ENCODE results near the gene ACOT8.

Gene ACOT8

GRCh38 chr20:45888681-45889080, 31.5 kb upstream of the ACOT8 start:
- Histone ChIP-seq H3K4me2 (ENCODE audit: low read depth, low read length) (no peak overlapping the region), H3K9ac (ENCODE audit: low read length) (no peak overlapping the region), H3K27ac (ENCODE audit: low read length) (no peak overlapping the region), H3K36me3 (replicated peaks; ENCODE audit: insufficient read depth, low read length) (no peaks in the 10 kb centered on the region), H3K4me1 (ENCODE audit: low read length) (peaks cover 14% of the 10 kb centered on the region), H3F3A (ENCODE audit: insufficient read depth, low read length) (peaks cover 21% of the 10 kb centered on the region), H3K27me3 (replicated peaks; ENCODE audit: insufficient read depth, low read length) (no peaks in the 10 kb centered on the region), H3K9me3 (replicated peaks; ENCODE audit: insufficient read depth, low read length) (no peaks in the 10 kb centered on the region), H2AFZ (ENCODE audit: low read length) (no peak overlapping the region), H3K4me3 (ENCODE audit: low read length) (no peak overlapping the region), H4K20me1 (ENCODE audit: insufficient read depth, low read length) (no peaks in the 10 kb centered on the region), H3K9me2 (replicated peaks; ENCODE audit: insufficient read depth, low read length) (no peaks in the 10 kb centered on the region), H3K79me2 (ENCODE audit: low read length) (peaks cover 12% of the 10 kb centered on the region)
- DNase-seq = no peak
- TF ChIP-seq EZH2 (optimal IDR thresholded peaks at IDR 0.05; ENCODE audit: low read depth, low read length) (no peak), EZH2phosphoT487 (IDR thresholded peaks at IDR 0.05; ENCODE audit: low read length) (no peak), CTCF (IDR thresholded peaks at IDR 0.05; ENCODE audit: low read length) (no peak)

GRCh38 chr20:45887346-45887715, 30.1 kb upstream of the ACOT8 start, which contains the start of gene SPATA25:
SPATA25 (minus strand) TSS chr20:45887622; CDS start chr20:45887590, 32 bp downstream.
- no peaks in the 10 kb centered on the region for H3K36me3 ChIP-seq (replicated peaks; ENCODE audit: insufficient read depth, low read length)
- no peak within 1 kb of the TSS for H3K27ac ChIP-seq (ENCODE audit: low read length)
- no peaks in the 10 kb centered on the region for H3K9me3 ChIP-seq (replicated peaks; ENCODE audit: insufficient read depth, low read length)
- peaks cover 5% of the 10 kb centered on the region; the same call in 1 of the 2 replicates for H3K4me1 ChIP-seq (ENCODE audit: low read length)
- DNase-seq = no peak
- no peak within 1 kb of the TSS for H2AFZ ChIP-seq (ENCODE audit: low read length)
- H3K9ac ChIP-seq (ENCODE audit: low read length) = no peak within 1 kb of the TSS
- H3K9me2 ChIP-seq (replicated peaks; ENCODE audit: insufficient read depth, low read length) = no peaks in the 10 kb centered on the region
- H3K4me2 ChIP-seq (ENCODE audit: low read depth, low read length) = no peak within 1 kb of the TSS
- no peaks in the 10 kb centered on the region for H4K20me1 ChIP-seq (ENCODE audit: insufficient read depth, low read length)
- H3K27me3 ChIP-seq (replicated peaks; ENCODE audit: insufficient read depth, low read length) = no peaks in the 10 kb centered on the region
- TF ChIP-seq EZH2 (optimal IDR thresholded peaks at IDR 0.05; ENCODE audit: low read depth, low read length) = no peak
- no peak for TF ChIP-seq CTCF (IDR thresholded peaks at IDR 0.05; ENCODE audit: low read length)
- no peak for TF ChIP-seq EZH2phosphoT487 (IDR thresholded peaks at IDR 0.05; ENCODE audit: low read length)
- H3F3A ChIP-seq (ENCODE audit: insufficient read depth, low read length) = peaks cover 12% of the 10 kb centered on the region; the same call in 1 of the 2 replicates
- no peak within 1 kb of the TSS for H3K4me3 ChIP-seq (ENCODE audit: low read length)
- H3K79me2 ChIP-seq (ENCODE audit: low read length) = peaks cover 17% of the 10 kb centered on the region

- no peaks in the 10 kb centered on the region for H4K20me1 ChIP-seq (ENCODE audit: insufficient read depth, low read length)
- H3K9ac ChIP-seq (ENCODE audit: low read length) = no peak overlapping the region
- no peaks in the 10 kb centered on the region for H3K36me3 ChIP-seq (replicated peaks; ENCODE audit: insufficient read depth, low read length)
- no peak for DNase-seq
- H3K27ac ChIP-seq (ENCODE audit: low read length) = no peak overlapping the region
- no peak overlapping the region for H3K4me2 ChIP-seq (ENCODE audit: low read depth, low read length)
- H3K79me2 ChIP-seq (ENCODE audit: low read length) = peaks cover 14% of the 10 kb centered on the region
- no peak overlapping the region for H3K4me3 ChIP-seq (ENCODE audit: low read length)
- peaks cover 6% of the 10 kb centered on the region; the same call in 1 of the 2 replicates for H3F3A ChIP-seq (ENCODE audit: insufficient read depth, low read length)
- no peaks in the 10 kb centered on the region for H3K9me2 ChIP-seq (replicated peaks; ENCODE audit: insufficient read depth, low read length)
- H3K9me3 ChIP-seq (replicated peaks; ENCODE audit: insufficient read depth, low read length) = no peaks in the 10 kb centered on the region
- H3K27me3 ChIP-seq (replicated peaks; ENCODE audit: insufficient read depth, low read length) = no peaks in the 10 kb centered on the region
- H2AFZ ChIP-seq (ENCODE audit: low read length) = no peak overlapping the region
- TF ChIP-seq CTCF (IDR thresholded peaks at IDR 0.05; ENCODE audit: low read length) (no peak), EZH2 (optimal IDR thresholded peaks at IDR 0.05; ENCODE audit: low read depth, low read length) (no peak), EZH2phosphoT487 (IDR thresholded peaks at IDR 0.05; ENCODE audit: low read length) (no peak)
- no peaks in the 10 kb centered on the region for H3K4me1 ChIP-seq (ENCODE audit: low read length)
Observed at GRCh38 chr20:45886590-45887345, 29.6 kb upstream of the ACOT8 start.

Measured in MM.1S (cell line).